GM08714 (cell line): ENCODE results near the gene ZGLP1.

Experiments
- H3K4me3 ChIP-seq: fragments of 200-500 bp; sonication (Bioruptor generic); 2 replicates; pipeline ENCODE4 v1.5.1; 2014; ENCODE audit warnings: mild to moderate bottlenecking, low read length, inconsistent platforms
- ZNF274 ChIP-seq: IDR thresholded peaks from 2 replicates; pipeline ENCODE4 v1.6.1; 2012; ENCODE audit warnings: mild to moderate bottlenecking, low read depth, low read length

The ZGLP1 gene

DNA sequence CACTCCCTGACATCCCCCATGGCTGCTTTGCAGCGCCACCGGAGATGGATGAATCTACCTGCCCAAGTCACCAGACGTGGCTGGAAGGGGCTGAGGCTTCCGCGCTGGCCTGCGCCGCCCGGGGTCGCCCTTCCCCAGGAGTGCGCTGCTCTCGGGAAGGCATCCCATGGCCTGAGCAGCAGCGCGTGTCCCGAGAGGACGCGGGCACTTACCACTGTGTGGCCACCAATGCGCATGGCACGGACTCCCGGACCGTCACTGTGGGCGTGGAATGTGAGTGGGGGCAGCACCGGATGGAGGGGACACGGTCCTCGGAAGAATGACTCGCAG, 15.3 kb downstream of the ZGLP1 start:
- H3K4me3 ChIP-seq: no peak overlapping the region
- TF ChIP-seq ZNF274: no peak

- TF ChIP-seq ZNF274: no peak
- H3K4me3 ChIP-seq: no peak overlapping the region
These were observed 15.8 kb downstream of the ZGLP1 start for GRCh38 chr19:10293637-10294367.

DNA sequence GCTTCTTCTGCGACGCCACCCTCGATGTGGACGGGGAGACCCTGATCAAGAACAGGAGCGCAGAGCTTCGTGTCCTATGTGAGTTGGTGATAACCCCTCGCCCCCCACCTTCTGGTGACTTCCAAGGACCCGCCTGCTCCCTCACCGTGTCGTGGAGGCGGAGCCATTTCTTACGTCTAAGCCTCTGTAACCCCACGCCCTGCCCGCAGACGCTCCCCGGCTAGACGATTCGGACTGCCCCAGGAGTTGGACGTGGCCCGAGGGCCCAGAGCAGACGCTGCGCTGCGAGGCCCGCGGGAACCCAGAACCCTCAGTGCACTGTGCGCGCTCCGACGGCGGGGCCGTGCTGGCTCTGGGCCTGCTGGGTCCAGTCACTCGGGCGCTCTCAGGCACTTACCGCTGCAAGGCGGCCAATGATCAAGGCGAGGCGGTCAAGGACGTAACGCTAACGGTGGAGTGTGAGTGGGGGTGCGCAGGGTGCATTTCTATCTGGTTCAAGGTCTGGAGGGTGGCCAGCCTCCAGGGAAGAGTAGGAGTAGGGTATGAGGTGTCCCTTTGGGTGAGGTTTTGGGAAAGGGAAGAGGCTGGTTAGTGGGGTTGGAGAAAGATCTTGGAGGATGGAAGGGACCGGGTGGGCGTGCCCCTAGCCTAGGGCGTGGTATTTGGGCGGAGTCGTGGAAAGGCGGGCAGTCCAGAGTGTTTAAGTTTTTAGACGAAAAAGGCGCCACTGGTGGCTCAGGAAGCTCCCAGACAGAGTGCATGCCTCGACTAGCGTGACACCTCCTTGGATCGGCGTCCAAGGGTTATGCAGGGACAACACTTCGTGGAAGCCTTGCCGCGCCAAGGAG, 16.6 kb downstream of the ZGLP1 start:
- TF ChIP-seq ZNF274: no peak
- H3K4me3 ChIP-seq: peak overlapping the region; percentile 14; the same call in 1 of the 2 replicates

DNA sequence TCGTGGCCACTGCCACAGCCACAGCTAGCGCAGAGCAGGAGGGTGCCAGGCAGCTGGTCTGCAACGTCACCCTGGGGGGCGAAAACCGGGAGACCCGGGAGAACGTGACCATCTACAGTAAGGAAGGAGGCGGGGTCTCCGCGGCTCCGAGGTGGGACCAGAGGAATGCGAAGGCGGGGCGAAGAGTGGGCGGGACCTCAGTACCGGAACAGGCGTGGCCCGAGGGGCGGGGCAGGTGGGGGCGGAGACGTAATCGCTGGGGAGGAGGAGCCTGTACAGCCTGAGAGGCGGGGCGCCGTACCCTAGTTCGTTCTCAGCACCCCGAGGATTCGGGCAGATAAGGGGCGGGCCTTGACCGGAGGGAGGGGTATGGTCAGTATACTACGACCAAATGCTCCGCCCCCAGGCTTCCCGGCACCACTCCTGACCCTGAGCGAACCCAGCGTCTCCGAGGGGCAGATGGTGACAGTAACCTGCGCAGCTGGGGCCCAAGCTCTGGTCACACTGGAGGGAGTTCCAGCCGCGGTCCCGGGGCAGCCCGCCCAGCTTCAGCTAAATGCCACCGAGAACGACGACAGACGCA, 17.3 kb downstream of the ZGLP1 start:
- H3K4me3 ChIP-seq: peak overlapping the region; percentile 37; the same call in 1 of the 2 replicates
- no peak for TF ChIP-seq ZNF274

GRCh38 chr19:10291554-10292205, 17.9 kb downstream of the ZGLP1 start:
- no peak for TF ChIP-seq ZNF274
- H3K4me3 ChIP-seq: peak overlapping the region; percentile 37; the same call in 1 of the 2 replicates

- TF ChIP-seq ZNF274: no peak
- peak overlapping the region; percentile 37; the same call in 1 of the 2 replicates for H3K4me3 ChIP-seq
These were observed 18.6 kb downstream of the ZGLP1 start for GRCh38 chr19:10290876-10291553.

GRCh38 chr19:10290357-10290875, 19.2 kb downstream of the ZGLP1 start:
- TF ChIP-seq ZNF274: no peak
- H3K4me3 ChIP-seq: peak overlapping the region; percentile 37; the same call in 1 of the 2 replicates

DNA sequence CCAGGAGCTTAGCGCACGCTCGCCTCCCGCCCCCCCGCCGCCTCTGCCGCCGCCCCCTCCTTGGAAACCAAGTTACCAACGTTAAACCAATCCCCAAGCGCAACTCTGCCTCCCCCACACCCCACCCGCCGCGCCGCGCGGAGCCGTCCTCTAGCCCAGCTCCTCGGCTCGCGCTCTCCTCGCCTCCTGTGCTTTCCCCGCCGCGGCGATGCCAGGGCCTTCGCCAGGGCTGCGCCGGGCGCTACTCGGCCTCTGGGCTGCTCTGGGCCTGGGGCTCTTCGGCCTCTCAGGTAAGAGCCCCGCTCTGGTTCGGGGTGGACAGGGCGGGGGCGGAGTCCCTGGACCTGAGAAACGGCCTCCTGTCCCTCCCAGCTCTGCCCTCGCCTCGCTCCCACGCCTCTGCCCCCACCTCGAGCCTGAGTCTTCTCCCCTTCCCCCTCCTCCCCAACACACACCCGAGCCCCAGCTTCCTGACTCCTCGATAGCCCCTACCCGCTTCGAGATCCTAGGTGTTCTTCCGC, 19.7 kb downstream of the ZGLP1 start, which contains the start of gene ICAM5:
Gene ICAM5 (plus strand): TSS at position 117 of the 521 bp plus-strand sequence. CDS start 92 bp downstream, at position 209.
- H3K4me3 ChIP-seq: peak within 1 kb of the TSS; percentile 38; the same call in 1 of the 2 replicates
- no peak for TF ChIP-seq ZNF274

GRCh38 chr19:10289167-10289835, 20.3 kb downstream of the ZGLP1 start:
- H3K4me3 ChIP-seq: peak overlapping the region; percentile 38; the same call in 1 of the 2 replicates
- no peak for TF ChIP-seq ZNF274

DNA sequence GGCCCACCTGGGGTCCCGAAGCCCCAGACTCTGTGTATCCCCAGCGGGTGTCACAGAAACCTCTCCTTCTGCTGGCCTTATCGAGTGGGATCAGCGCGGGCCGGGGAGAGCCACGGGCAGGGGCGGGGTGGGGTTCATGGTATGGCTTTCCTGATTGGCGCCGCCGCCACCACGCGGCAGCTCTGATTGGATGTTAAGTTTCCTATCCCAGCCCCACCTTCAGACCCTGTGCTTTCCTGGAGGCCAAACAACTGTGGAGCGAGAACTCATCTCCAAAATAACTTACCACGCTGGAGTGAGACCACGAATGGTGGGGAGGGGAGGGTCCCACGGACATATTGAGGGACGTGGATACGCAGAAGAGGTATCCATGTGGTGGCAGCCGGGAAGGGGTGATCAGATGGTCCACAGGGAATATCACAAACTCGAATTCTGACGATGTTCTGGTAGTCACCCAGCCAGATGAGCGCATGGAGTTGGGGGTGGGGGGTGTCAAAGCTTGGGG, 20.9 kb downstream of the ZGLP1 start:
- peak overlapping the region; percentile 38; the same call in 1 of the 2 replicates for H3K4me3 ChIP-seq

DNA sequence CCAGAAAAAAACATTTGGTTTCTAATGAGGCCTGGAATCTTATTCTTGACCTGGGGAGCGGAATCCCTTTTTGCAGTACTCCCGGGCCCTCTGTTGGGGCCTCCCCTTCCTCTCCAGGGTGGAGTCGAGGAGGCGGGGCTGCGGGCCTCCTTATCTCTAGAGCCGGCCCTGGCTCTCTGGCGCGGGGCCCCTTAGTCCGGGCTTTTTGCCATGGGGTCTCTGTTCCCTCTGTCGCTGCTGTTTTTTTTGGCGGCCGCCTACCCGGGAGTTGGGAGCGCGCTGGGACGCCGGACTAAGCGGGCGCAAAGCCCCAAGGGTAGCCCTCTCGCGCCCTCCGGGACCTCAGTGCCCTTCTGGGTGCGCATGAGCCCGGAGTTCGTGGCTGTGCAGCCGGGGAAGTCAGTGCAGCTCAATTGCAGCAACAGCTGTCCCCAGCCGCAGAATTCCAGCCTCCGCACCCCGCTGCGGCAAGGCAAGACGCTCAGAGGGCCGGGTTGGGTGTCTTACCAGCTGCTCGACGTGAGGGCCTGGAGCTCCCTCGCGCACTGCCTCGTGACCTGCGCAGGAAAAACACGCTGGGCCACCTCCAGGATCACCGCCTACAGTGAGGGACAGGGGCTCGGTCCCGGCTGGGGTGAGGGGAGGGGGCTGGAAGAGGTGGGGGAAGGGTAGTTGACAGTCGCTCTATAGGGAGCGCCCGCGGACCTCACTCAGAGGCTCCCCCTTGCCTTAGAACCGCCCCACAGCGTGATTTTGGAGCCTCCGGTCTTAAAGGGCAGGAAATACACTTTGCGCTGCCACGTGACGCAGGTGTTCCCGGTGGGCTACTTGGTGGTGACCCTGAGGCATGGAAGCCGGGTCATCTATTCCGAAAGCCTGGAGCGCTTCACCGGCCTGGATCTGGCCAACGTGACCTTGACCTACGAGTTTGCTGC, 22.5 kb downstream of the ZGLP1 start, which contains the start of gene ICAM4:
Gene ICAM4 (plus strand): TSS at position 153 of the 935 bp plus-strand sequence. CDS start 58 bp downstream, at position 211.
- H3K4me3 ChIP-seq: no peak within 1 kb of the TSS
- TF ChIP-seq ZNF274: no peak

More for the DNA sequence above, 20.9 kb downstream of the ZGLP1 start:
- TF ChIP-seq ZNF274: no peak
